IPS-20b (cell line): ENCODE measurements around the gene FADS2.

ENCODE experiments used
- H3K27ac ChIP-seq: one replicate; pipeline ENCODE4 v1.5.1; 2013; ENCODE audit warnings: low read length
- H3K27me3 ChIP-seq: 2 replicates; pipeline ENCODE4 v1.6.1; 2013; ENCODE audit warnings: mild to moderate bottlenecking, low read length, inconsistent platforms; ENCODE audit not compliant: insufficient read depth
- H3K36me3 ChIP-seq: 2 replicates; pipeline ENCODE4 v1.6.1; 2013; ENCODE audit warnings: low read depth, mild to moderate bottlenecking, inconsistent platforms, low read length, moderate library complexity; ENCODE audit not compliant: insufficient read depth
- H3K4me1 ChIP-seq: 2 replicates; pipeline ENCODE4 v1.6.1; 2013; ENCODE audit warnings: mild to moderate bottlenecking, control low read depth, inconsistent platforms, low read length, moderate library complexity; ENCODE audit not compliant: insufficient read depth
- H3K4me3 ChIP-seq: 2 replicates; pipeline ENCODE4 v1.5.1; 2013; ENCODE audit warnings: mild to moderate bottlenecking, low read length, inconsistent platforms
- H3K9ac ChIP-seq: 2 replicates; pipeline ENCODE4 v1.6.1; 2013; ENCODE audit warnings: low read depth, mild to moderate bottlenecking, inconsistent platforms, low read length, moderate library complexity
- H3K9me3 ChIP-seq: 2 replicates; pipeline ENCODE4 v1.6.1; 2013; ENCODE audit warnings: mild to moderate bottlenecking, low read depth, low read length, inconsistent platforms; ENCODE audit not compliant: insufficient read depth

FADS2 gene

DNA sequence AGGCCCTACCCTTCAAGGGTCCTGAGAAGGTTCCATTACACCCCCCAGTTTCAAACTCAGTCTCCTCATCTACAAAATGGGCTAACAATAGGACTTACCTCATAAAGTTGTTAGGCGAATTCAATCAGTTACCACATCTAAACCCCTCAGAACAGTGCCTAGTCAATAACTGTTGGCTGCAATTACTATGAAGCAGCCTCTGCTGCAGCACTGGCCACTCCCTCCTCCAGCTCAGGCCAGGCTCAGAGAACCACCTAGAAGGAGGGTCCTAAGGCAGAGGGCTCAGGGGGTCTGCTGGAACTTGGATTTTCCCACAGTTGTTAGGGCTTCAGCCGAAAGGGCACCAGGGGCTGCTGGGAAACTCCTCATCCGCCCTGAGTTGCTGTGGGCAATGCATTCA, 58.5 kb downstream of the FADS2 start:
- Histone ChIP-seq H3K4me1 (peaks cover 6% of the 10 kb centered on the region), H3K9me3 (no peaks in the 10 kb centered on the region), H3K9ac (no peak overlapping the region), H3K27me3 (peaks cover 10% of the 10 kb centered on the region; the same call in 1 of the 2 replicates), H3K27ac (no peak overlapping the region), H3K4me3 (no peak overlapping the region), H3K36me3 (no peaks in the 10 kb centered on the region)

DNA sequence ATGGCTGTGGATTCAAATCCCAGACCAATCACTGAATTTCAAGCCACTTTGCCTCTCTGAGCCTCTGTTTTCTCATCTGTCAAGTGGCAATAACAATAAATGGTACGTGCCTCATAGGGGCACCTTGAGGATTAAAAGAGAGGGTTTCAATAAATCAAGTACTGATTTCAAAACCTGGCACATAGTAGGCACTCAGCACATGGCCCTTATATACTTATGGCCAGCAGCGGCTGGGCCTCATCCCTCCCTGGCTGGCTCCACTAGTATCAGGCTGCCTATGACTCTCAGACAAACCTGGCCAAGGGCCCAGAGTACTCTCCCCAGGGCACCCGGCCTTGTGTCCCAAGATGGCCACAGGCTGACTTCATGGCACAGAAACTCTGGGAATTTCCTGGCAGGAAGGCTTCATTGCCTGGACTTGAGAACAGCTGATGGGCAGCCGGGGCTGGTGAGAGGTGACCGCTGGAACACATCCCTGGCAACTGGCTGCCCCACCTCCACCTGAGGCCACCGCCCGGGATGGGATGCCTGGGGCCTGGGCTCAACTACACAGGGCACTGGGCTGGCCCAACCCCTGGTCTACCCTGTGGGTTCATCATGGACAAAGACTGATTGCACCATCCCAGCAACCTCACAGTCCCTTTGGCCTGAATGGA, 59.9 kb downstream of the FADS2 start:
- H3K4me3 ChIP-seq: no peak overlapping the region
- peaks cover 4% of the 10 kb centered on the region; the same call in 1 of the 2 replicates for H3K4me1 ChIP-seq
- no peak overlapping the region for H3K27ac ChIP-seq
- H3K9me3 ChIP-seq: no peaks in the 10 kb centered on the region
- no peaks in the 10 kb centered on the region for H3K36me3 ChIP-seq
- no peak overlapping the region for H3K9ac ChIP-seq
- H3K27me3 ChIP-seq: peaks cover 15% of the 10 kb centered on the region; the same call in 1 of the 2 replicates

DNA sequence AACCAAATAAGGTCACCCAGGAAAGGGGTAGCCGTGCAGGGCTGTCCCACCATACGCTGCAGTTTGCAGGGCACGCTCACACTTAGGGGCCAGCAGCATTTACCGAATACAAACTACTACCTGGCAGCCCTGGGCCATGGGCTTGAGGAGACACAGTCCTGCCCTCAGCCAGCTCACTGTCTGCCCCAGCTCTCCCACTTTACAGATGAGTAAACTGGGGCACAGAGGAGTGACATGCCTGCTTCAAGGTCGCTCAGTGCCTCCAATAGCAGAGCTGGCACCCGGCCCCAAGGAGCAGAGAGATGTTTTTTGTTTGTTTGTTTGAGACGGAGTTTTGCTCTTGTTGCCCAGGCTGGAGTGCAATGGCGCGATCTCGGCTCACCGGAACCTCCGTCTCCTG, 60.5 kb downstream of the FADS2 start:
- no peak overlapping the region for H3K27ac ChIP-seq
- H3K4me1 ChIP-seq: peaks cover 4% of the 10 kb centered on the region; the same call in 1 of the 2 replicates
- H3K9me3 ChIP-seq: no peaks in the 10 kb centered on the region
- H3K4me3 ChIP-seq: no peak overlapping the region
- no peak overlapping the region for H3K9ac ChIP-seq
- peaks cover 15% of the 10 kb centered on the region; the same call in 1 of the 2 replicates for H3K27me3 ChIP-seq
- no peaks in the 10 kb centered on the region for H3K36me3 ChIP-seq

DNA sequence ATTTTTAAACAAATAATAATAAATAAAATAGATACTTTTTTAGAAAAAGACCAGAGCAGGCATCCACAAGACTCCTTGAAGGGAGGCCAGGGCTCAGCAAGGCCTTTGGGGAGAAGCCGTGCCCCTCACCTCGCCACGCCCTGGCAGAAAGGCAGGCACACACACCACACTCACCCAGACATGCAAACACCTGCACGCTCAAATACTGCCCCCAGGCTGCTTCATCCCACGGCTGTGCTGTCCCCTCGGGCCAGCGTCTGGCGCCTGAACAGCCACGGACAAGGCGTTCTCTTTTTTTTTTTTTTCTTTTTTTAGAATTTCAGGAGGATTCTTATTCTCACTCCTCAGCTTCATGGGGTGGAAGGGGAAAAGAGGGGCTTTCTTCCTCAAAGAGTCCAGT, 61.7 kb downstream of the FADS2 start:
- H3K4me3 ChIP-seq: no peak overlapping the region
- H3K4me1 ChIP-seq: peaks cover 4% of the 10 kb centered on the region; the same call in 1 of the 2 replicates
- H3K9ac ChIP-seq: no peak overlapping the region
- H3K36me3 ChIP-seq: no peaks in the 10 kb centered on the region
- H3K27ac ChIP-seq: no peak overlapping the region
- no peaks in the 10 kb centered on the region for H3K9me3 ChIP-seq
- H3K27me3 ChIP-seq: peaks cover 15% of the 10 kb centered on the region; the same call in 1 of the 2 replicates

DNA sequence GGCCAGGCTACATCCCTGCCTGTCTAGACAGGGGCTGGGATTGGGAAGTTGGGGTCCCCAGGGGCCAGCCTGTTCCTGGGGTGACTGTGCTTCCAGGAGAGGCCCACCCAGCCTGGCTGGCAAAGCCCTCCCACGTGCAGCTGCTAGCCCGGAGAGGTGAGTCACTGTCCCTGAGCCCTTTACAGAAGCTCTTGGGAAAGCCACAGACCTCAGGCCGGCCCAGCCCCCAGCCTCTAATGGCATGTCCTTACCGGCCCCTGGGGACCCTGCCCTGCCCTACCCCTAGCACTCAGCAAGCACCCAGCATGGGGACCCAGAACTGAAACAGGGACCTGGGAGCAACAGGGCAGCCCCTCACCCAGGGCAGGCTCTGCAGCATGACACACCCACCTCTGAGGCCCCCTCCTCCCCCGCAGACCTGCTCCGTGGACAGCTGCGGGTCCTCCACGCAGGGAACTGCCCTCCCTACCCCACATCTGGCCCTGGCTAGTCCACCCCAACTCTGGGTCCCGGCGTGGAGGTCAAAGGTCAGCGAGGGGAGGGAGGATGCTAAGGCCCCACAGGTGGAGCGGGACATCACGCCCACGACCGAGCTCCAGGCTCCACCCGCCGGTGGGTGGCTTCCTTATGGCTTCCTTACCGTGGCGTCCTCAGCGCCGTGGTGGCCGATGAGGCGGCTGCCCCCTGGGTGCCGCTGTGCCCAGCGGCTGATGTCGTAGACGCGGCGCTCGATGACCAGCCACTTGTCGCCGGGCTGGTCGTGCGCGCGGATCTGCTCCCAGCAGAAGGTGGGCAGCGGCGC, 62.6 kb downstream of the FADS2 start:
- Histone ChIP-seq H3K27me3 (peaks cover 15% of the 10 kb centered on the region; the same call in 1 of the 2 replicates), H3K9me3 (no peaks in the 10 kb centered on the region), H3K4me3 (peak overlapping the region; percentile 73), H3K9ac (peak overlapping the region; percentile 53; the same call in 1 of the 2 replicates), H3K4me1 (peaks cover 4% of the 10 kb centered on the region; the same call in 1 of the 2 replicates), H3K27ac (no peak overlapping the region), H3K36me3 (no peaks in the 10 kb centered on the region)

DNA sequence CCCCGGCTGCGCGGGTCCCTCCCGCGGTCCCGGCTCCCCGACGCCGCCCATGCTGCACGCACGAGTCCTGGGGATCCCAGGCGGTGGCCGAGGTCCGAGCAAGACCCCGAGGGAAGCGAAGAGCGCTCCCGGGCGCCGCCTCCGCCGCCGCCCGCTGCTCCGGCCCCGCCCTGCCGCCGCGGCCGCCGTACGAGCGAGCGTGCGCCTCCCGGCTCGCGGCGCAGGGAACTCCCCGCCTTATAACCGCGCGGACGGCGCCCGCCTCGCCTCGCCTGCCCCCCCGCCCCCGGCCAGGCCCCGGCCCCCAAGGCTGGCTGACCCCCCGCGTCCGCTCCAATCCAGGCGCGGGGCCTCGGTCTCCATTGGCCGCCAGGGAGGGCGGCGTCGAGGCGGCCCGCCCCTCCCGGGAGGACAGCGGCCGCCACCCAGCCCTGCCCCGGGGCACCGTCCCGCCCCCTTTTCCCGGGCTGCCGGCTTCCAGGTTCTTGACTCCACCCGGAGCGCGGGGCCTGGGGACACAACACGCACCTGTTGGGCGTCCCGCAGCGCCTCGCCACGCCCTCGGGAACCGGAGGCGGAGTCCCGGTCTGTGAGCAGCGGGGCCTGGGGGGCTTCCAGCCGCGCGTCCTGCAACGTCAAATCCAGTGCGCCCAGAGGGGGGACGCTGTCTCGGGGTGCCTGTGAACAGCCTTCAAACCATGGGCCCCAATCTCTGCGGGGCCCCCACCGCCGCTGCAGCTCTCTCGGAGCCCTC, 63.4 kb downstream of the FADS2 start, which contains the start of gene FADS3:
Gene FADS3, minus strand, starts transcription at position 215 of the 754 bp plus-strand sequence. Its CDS starts 164 bp downstream, at position 51.
- Histone ChIP-seq H3K4me1 (peaks cover 4% of the 10 kb centered on the region; the same call in 1 of the 2 replicates), H3K9me3 (no peaks in the 10 kb centered on the region), H3K9ac (peak within 1 kb of the TSS; percentile 58; the same call in 1 of the 2 replicates), H3K36me3 (no peaks in the 10 kb centered on the region), H3K27me3 (peaks cover 15% of the 10 kb centered on the region; the same call in 1 of the 2 replicates), H3K4me3 (peak within 1 kb of the TSS; percentile 73), H3K27ac (no peak within 1 kb of the TSS)

DNA sequence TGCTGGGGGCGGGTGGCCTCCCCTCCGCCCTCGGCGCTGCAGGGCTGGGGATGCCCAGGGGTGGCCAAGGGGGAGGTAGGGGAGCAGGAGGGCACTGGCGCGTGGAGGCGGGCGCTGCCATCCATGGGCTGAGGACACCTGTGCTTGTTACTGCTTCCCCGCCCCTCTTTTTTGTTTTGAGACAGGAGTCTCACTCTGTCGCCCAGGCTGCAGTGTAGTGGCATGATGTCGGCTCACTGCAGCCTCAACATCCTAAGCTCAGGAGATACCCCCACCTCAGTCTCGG, 63.9 kb downstream of the FADS2 start:
- peak overlapping the region; percentile 58; the same call in 1 of the 2 replicates for H3K9ac ChIP-seq
- H3K4me3 ChIP-seq: peak overlapping the region; percentile 73
- H3K4me1 ChIP-seq: peaks cover 4% of the 10 kb centered on the region; the same call in 1 of the 2 replicates
- no peaks in the 10 kb centered on the region for H3K36me3 ChIP-seq
- H3K27ac ChIP-seq: no peak overlapping the region
- H3K9me3 ChIP-seq: no peaks in the 10 kb centered on the region
- peaks cover 15% of the 10 kb centered on the region; the same call in 1 of the 2 replicates for H3K27me3 ChIP-seq

DNA sequence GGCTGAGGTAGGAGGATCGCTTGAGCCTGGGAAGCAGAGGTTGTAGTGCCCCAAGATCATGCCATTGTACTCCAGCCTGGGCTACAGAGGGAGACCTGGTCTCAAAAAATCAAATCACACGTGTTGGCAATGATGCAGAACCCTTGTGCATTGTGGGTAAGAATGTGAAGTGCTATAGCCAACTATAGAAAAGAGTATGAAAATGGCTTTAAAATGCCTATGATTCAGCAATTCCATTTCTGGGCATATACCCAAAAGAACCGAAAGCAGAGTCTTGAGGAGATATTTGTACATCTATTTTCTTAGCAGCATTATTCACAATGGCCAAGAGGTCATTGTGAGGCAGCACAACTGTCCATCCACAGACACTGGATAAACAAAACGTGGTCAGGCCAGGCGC, 65.9 kb downstream of the FADS2 start:
- no peak overlapping the region for H3K27ac ChIP-seq

DNA sequence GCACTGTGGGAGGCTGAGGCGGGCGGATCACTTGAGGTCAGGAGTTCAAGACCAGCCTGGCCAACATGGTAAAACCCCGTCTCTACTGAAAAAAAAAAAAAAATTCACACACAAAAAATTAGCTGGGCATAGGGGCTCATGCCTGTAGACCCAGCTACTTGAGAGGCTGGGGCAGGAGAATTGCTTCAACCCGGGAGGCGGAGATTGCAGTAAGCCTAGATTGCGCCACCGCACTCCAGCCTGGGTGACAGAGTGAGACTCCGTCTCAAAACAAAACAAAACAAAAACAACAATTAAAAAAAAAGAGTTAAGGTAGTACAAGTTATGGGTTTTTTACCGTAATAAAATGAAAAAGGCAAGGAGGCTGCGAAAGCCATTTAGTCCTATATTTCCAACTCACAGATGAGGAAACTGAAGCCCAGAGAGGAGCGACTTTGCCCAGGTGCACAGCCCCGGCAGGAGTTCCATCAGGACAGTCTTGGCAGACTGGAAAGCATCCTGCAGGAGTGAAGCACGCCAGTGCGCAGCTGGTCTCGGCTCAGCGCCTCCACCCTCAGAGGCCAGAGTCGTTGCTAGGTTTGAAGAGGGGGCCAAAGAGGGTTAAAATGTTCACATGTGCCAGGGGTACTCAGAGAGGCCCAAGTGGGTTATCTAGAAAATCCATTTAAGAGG, 67.1 kb downstream of the FADS2 start:
- Histone ChIP-seq H3K9me3 (no peaks in the 10 kb centered on the region), H3K27ac (no peak overlapping the region), H3K4me1 (peaks cover 3% of the 10 kb centered on the region; the same call in 1 of the 2 replicates), H3K9ac (no peak overlapping the region), H3K4me3 (no peak overlapping the region), H3K27me3 (peaks cover 14% of the 10 kb centered on the region; the same call in 1 of the 2 replicates), H3K36me3 (no peaks in the 10 kb centered on the region)

More for the DNA sequence above, 65.9 kb downstream of the FADS2 start:
- Histone ChIP-seq H3K4me1 (peaks cover 4% of the 10 kb centered on the region; the same call in 1 of the 2 replicates), H3K4me3 (no peak overlapping the region), H3K9me3 (no peaks in the 10 kb centered on the region), H3K27me3 (peaks cover 15% of the 10 kb centered on the region; the same call in 1 of the 2 replicates), H3K9ac (no peak overlapping the region), H3K36me3 (no peaks in the 10 kb centered on the region)

DNA sequence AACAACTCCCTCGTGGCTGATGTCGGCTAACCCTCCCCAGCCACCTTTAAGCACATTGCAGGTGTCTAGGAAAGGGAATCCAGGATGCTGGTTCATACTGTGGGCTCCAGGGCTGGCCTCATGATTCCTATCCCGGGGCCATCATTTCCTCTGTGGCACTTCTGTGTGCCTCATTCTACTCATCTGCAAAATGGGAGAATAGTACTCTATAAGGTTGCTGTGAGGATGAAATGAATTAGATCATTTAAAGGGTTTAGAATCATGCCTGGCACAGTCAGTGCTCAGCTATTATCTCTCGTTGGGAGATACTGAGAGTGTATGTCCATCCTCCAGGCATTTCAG, 67.6 kb downstream of the FADS2 start:
- H3K36me3 ChIP-seq: no peaks in the 10 kb centered on the region
- no peak overlapping the region for H3K27ac ChIP-seq
- H3K9me3 ChIP-seq: no peaks in the 10 kb centered on the region
- H3K4me1 ChIP-seq: no peaks in the 10 kb centered on the region
- H3K27me3 ChIP-seq: peaks cover 9% of the 10 kb centered on the region; the same call in 1 of the 2 replicates
- H3K4me3 ChIP-seq: no peak overlapping the region
- no peak overlapping the region for H3K9ac ChIP-seq
